Fibroblast of skin of right quadriceps (primary cell): ENCODE data around the gene NMUR2.

ENCODE experiments used
- DNase-seq: peaks from one replicate; pipeline ENCODE4 v3.0.0-alpha.2; 2013

The NMUR2 gene

GRCh38 chr5:152367554-152367953, 37.5 kb downstream of the NMUR2 start:
- no peak for DNase-seq

DNA sequence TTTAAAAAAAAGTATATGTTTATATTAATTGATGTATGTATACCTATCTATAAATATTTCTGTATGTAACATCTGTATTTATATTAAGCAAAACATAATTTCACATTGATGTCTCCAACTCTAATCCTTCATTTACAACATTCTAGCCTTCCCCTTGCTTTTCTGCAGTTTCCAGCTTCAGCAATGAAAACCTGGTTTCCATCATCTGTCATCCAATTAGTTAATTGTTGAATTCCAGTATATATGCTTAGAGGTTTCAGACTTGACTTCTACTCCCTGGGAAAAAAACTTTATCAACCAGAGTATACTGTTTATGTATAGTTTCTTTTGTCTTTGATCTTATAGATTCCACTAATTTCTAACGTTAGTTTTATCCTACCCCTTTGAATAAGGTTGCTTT, 38.4 kb downstream of the NMUR2 start:
- DNase-seq, result no peak

DNA sequence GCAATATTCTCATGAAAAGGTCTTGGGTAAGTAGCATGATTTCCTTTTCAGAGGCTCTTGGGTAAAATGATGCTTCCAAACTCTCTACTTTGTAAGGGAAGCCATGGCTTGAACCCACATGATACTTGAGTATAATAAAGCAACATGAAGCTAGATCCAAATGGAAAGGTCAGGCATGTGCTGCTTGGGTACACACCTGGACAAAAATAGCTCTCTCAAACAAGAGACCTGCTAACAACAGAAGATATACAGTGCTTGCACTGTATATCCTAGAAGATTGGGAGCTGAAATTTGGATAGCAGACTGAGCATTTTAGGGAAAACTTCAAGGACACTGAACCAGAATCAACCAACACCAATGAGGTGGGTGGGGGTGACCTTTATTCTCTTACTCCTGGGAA, 40.2 kb downstream of the NMUR2 start:
- DNase-seq, result no peak

DNA sequence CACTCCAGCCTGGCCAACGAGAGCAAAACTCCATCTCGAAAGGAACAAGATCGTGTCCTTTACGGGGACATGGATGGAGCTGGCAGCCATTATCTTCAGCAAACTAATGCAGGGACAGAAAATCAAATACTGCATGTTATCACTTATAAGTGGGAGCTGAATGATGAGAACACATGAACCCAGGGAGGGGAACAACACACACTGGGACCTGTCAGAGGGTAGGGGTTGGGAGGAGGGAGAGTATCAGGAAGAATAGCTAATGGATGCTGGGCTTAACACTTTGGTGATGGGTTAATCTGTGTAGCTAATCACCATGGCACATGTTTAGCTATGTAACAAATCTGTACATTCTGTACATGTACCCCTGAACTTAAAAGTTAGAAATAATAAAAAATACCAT, 40.9 kb downstream of the NMUR2 start:
- no peak for DNase-seq

DNA sequence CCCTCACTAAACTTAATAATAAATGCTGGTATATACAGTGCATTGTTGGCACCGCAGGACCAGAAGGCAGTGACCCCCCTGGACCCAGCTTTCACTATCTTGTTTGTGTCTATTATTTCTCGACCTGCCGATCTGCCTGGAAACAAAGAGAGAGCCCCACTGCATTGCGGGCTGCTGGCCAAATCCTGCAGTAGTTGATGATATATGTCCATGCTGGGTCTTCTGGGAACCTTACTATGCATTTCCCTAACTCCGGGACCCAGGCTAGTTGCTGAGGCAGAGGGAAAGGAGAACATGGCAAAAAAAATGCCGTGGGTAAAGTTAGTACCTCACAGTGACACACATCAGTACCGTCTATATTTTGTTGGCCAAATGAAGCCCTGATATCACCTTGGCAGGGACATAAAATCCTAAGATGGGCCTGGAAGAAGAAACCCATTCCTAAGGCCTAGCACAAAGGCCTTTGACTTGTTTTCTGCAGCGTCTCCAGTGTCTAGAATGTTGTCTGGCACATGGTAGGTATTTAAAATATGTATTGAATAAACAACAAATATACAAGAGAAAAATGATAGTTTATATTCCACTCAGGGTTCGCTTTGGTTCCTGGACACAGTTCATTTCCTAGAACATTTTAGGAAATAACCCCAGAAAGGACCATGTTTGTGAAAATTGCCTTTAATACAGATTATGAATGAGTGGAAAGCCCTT, 46.1 kb downstream of the NMUR2 start:
- no peak for DNase-seq

GRCh38 chr5:152356506-152356905, 48.6 kb downstream of the NMUR2 start:
- no peak for DNase-seq

DNA sequence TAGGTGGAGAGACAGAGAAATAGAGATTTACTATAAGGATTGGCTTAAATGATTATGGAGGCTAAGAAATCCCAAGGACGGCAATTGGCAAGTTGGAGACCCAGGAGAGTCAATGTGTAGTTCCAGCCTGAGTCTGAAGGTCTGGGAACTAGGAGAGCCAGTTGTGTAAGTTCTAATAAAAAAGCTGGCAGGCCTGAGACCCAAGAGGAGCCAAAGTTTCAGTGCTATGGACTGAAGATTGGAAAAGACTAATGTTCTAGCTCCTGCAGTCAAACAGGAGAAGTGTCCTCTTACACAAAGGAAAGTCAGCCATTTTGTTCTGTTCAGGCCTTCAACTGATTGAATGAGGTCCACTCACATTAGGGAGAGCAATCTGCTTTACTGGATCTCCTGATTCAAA, 50.0 kb downstream of the NMUR2 start:
- DNase-seq, result no peak

GRCh38 chr5:152353001-152353400, 52.1 kb downstream of the NMUR2 start:
- no peak for DNase-seq

- no peak for DNase-seq
These were observed 55.2 kb downstream of the NMUR2 start for GRCh38 chr5:152349683-152350526.
